ENCODE results near the gene VIM. TPM values are rescaled to one million over a fixed set of nuclear protein-coding genes. Genes with fewer than 3 reads are reported as not detected.

The VIM gene
- total and polyA plus RNA-seq, 10 of the 15 experiments (the other 5 are each of a cell fraction or from before 2014, with no cell fraction given): 44.2 to 287 (median 188) TPM

- POLR2A ChIA-PET: no interaction called here
- no peak overlapping the region for H3K4me2 ChIP-seq (ENCODE audit: control insufficient read depth, insufficient read depth)
- DNase-seq (ENCODE audit: low read depth, low spot score): no peak
- CTCF ChIA-PET: interaction anchor here (0.8 kb wide), 1 partner anchor 17 kb away, joined by 3 read pairs; no protein-coding TSS in a partner anchor
- in situ Hi-C loops (cut with MboI) (no loop called here), intact Hi-C loops (cut with micrococcal nuclease; ENCODE audit: unreplicated experiment) (no loop called here)
- H3K27me3 ChIP-seq (replicated peaks in 1 of 2; ENCODE audit: control insufficient read depth in 2 of 2, insufficient read depth in 2 of 2, low read length in 1 of 2): no peaks in the 10 kb centered on the region; a peak in 3 of 4 replicates
- RAD21 ChIA-PET (ENCODE audit: unreplicated experiment): no interaction called here
- no peak overlapping the region for H3K27ac ChIP-seq (ENCODE audit: control insufficient read depth, insufficient read depth)
- BruUV-seq (replicated peaks): no TSS peak
- H3K4me1 ChIP-seq (ENCODE audit: control insufficient read depth, insufficient read depth, low read length): no peaks in the 10 kb centered on the region
- no peak for ATAC-seq
- no peaks in the 10 kb centered on the region for H4K20me1 ChIP-seq (ENCODE audit: control insufficient read depth, insufficient read depth)
- peaks cover 3% of the 10 kb centered on the region; the same call in 2 of the 3 replicates for H3K9me3 ChIP-seq (replicated peaks; ENCODE audit: control insufficient read depth, insufficient read depth, low read length)
- H3K79me2 ChIP-seq (ENCODE audit: control insufficient read depth, insufficient read depth, low read length): no peaks in the 10 kb centered on the region
- no peak for FAIRE-seq
- H3K9ac ChIP-seq (ENCODE audit: control insufficient read depth, insufficient read depth, low read length): no peak overlapping the region
- H3K36me3 ChIP-seq (ENCODE audit: control insufficient read depth in 2 of 2, insufficient read depth in 2 of 2, low read length in 1 of 2): no peaks in the 10 kb centered on the region
- H3K4me3 ChIP-seq: no peak overlapping the region
- SMC1A ChIA-PET (ENCODE audit: uncharacterized antibody, unreplicated experiment): interaction anchor here (1.7 kb wide), 1 partner anchor 9 kb away, joined by 6 read pairs; no protein-coding TSS in a partner anchor
- no peak overlapping the region for H2AFZ ChIP-seq (ENCODE audit: control insufficient read depth, low read depth, low read length)
- TF ChIP-seq NRF1 (conservative IDR thresholded peaks at IDR 0.05; ENCODE audit: low read depth, low read length): no peak
- no peak for TF ChIP-seq TBL1XR1 (IDR thresholded peaks at IDR 0.05; ENCODE audit: low read depth, low read length)
- no peak for TF ChIP-seq SRF (IDR thresholded peaks at IDR 0.05; ENCODE audit: low read depth in 2 of 2, low read length in 2 of 2)
- TF ChIP-seq CHD4 (IDR thresholded peaks at IDR 0.05): no peak
Measured at GRCh38 chr10:17244700-17245365, 16.8 kb downstream of the VIM start.

DNA sequence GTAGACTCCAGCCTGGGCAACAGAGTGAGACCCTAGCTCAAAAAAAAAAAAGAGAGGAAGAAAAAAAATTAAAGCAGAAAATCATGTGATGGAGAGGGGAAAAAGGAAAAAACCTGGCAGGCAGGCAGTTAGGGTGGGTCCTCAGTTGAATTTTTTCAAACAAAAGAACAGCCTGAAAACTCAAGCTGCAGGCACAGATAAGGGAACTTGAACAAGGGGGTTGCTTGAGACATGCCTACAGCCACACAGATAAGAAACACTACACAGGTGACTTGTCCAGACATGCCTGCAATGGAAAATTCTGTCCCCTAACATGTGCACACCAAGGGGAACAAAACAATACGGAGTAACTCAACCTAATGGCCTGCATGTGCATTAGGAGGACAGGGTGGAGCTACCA, 19.2 kb downstream of the VIM start:
- H3K9me3 ChIP-seq (replicated peaks; ENCODE audit: control insufficient read depth, insufficient read depth, low read length): peaks cover 3% of the 10 kb centered on the region; the same call in 2 of the 3 replicates
- FAIRE-seq: no peak
- DNase-seq (ENCODE audit: low read depth, low spot score): no peak
- no peak overlapping the region for H2AFZ ChIP-seq (ENCODE audit: control insufficient read depth, low read depth, low read length)
- no peaks in the 10 kb centered on the region for H3K4me1 ChIP-seq (ENCODE audit: control insufficient read depth, insufficient read depth, low read length)
- ChIA-PET CTCF (no interaction called here), RAD21 (ENCODE audit: unreplicated experiment) (interaction anchor here (1.1 to 1.4 kb wide), 2 partner anchors 9 to 17 kb away, joined by 3 to 5 read pairs; no protein-coding TSS in a partner anchor), SMC1A (ENCODE audit: uncharacterized antibody, unreplicated experiment) (interaction anchor here (0.6 kb wide), 1 partner anchor 106 kb away, joined by 3 read pairs; no protein-coding TSS in a partner anchor), POLR2A (no interaction called here)
- no peak overlapping the region for H3K27ac ChIP-seq (ENCODE audit: control insufficient read depth, insufficient read depth)
- in situ Hi-C loops (cut with MboI): no loop called here
- intact Hi-C loops (cut with micrococcal nuclease; ENCODE audit: unreplicated experiment): no loop called here
- H3K9ac ChIP-seq (ENCODE audit: control insufficient read depth, insufficient read depth, low read length): no peak overlapping the region
- no TSS peak for BruUV-seq (replicated peaks)
- H3K36me3 ChIP-seq (ENCODE audit: control insufficient read depth in 2 of 2, insufficient read depth in 2 of 2, low read length in 1 of 2): no peaks in the 10 kb centered on the region
- no peak overlapping the region for H3K4me3 ChIP-seq
- no peak overlapping the region for H3K4me2 ChIP-seq (ENCODE audit: control insufficient read depth, insufficient read depth)
- ATAC-seq: no peak
- 53% methylated on average over 1 of the region's 1 CpG for WGBS (ENCODE audit: insufficient coverage, insufficient replicate concordance, low lambda C conversion rate, missing lambda C conversion rate)
- no peaks in the 10 kb centered on the region; a peak in 3 of 4 replicates for H3K27me3 ChIP-seq (replicated peaks in 1 of 2; ENCODE audit: control insufficient read depth in 2 of 2, insufficient read depth in 2 of 2, low read length in 1 of 2)
- TF ChIP-seq POLR2A (IDR thresholded peaks at IDR 0.05; ENCODE audit: low read depth, low read length) (no peak), SIX5 (IDR thresholded peaks at IDR 0.05; ENCODE audit: low read depth, low read length, severe bottlenecking) (no peak), POLR2AphosphoS2 (IDR thresholded peaks at IDR 0.05; ENCODE audit: low read depth, low read length) (no peak)
- TF ChIP-seq, protein P1, sequence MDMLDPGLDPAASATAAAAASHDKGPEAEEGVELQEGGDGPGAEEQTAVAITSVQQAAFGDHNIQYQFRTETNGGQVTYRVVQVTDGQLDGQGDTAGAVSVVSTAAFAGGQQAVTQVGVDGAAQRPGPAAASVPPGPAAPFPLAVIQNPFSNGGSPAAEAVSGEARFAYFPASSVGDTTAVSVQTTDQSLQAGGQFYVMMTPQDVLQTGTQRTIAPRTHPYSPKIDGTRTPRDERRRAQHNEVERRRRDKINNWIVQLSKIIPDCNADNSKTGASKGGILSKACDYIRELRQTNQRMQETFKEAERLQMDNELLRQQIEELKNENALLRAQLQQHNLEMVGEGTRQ (IDR thresholded peaks at IDR 0.05; ENCODE audit: borderline replicate concordance, low read depth, low read length): no peak
- no peaks in the 10 kb centered on the region for H3K79me2 ChIP-seq (ENCODE audit: control insufficient read depth, insufficient read depth, low read length)
- H4K20me1 ChIP-seq (ENCODE audit: control insufficient read depth, insufficient read depth): no peaks in the 10 kb centered on the region
